ENCODE results near the gene COX7A2L. TPM values are rescaled to one million over a fixed set of nuclear protein-coding genes. Genes with fewer than 3 reads are reported as not detected.
A peak's percentile ranks its signal among the peaks of the same experiment; 100 is the strongest.

The COX7A2L gene
- total and polyA plus RNA-seq, 2 of the 8 experiments (the other 6 are each of a cell fraction or from before 2014, with no cell fraction given): 85.6 to 114 TPM

DNA sequence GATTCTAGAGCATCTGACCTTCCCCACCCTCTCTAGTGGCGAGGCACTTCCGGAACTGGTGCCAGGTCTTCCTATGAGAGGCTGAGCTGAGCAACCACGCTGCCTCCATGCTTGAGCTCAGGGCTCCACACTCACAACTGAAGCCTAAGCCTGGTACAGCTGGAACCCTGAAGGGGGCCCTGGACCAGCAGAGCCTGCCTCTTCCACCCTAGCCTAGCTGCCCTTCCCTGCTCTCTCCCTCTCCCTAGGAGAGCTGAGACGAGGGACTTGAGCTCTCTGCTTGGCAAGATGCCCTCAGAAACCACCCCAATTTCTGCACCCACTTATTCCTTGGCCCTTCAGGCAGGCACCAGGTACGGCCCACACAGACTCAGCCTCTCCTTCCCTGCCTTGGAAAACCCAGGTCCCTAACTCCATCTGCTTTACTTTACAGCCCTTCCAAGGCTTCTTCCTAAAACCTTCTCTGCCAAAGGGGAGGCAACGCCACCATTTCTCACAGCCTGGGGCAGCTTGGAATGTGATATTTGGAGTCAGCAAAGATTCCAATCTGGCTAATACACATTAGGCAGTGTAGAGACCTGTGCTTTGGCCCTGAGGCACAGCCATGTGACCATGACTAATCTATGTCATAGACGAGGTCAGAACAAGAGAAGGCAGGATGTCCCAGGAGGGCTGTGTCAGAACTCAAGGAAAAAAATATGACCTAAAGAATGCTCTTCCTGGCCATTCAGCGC is 18.8 kb downstream of the COX7A2L start:
- Histone ChIP-seq H3K23ac (ENCODE audit: insufficient read length) (no peak overlapping the region), H3K4me3 (ENCODE audit: extremely low read depth in 1 of 4, insufficient read depth in 2 of 4, low read depth in 3 of 4, low read length in 4 of 4) (no peak overlapping the region), H4K20me1 (replicated peaks in 1 of 2; ENCODE audit: control insufficient read depth in 1 of 2, insufficient read depth in 2 of 2, low read length in 2 of 2) (peaks cover 7% of the 10 kb centered on the region in 2 experiments), H2BK5ac (ENCODE audit: low read depth, low read length) (no peak overlapping the region), H2AFZ (ENCODE audit: low read length) (no peak overlapping the region), H4K8ac (ENCODE audit: extremely low read depth, insufficient read depth, low read length) (no peak overlapping the region), H3K56ac (replicated peaks; ENCODE audit: insufficient read length, low read depth, low read length) (no peak overlapping the region), H4K5ac (ENCODE audit: insufficient read length, low read depth, low read length) (no peak overlapping the region), H3K4ac (replicated peaks; ENCODE audit: insufficient read length, low read depth, low read length) (no peak overlapping the region), H2BK120ac (replicated peaks; ENCODE audit: low read depth, low read length) (no peak overlapping the region), H3K27ac (ENCODE audit: low read depth, low read length) (no peak overlapping the region), H2BK20ac (ENCODE audit: low read length) (no peak overlapping the region), H3K14ac (ENCODE audit: insufficient read length) (no peak overlapping the region), H3K4me1 (replicated peaks in 1 of 4; ENCODE audit: control insufficient read depth in 3 of 4, insufficient read depth in 4 of 4, low read length in 3 of 4) (peaks cover 0 to 6% (median 0%) of the 10 kb centered on the region in 4 experiments; a peak in 1 of 7 replicates), H3K4me2 (ENCODE audit: insufficient read depth in 1 of 2, low read depth in 2 of 2, low read length in 2 of 2) (no peak overlapping the region), H2AK5ac (ENCODE audit: low read depth, low read length) (no peak overlapping the region), H2BK12ac (ENCODE audit: low read depth, low read length) (no peak overlapping the region), H4K91ac (replicated peaks; ENCODE audit: insufficient read length, low read length) (no peak overlapping the region), H3K23me2 (ENCODE audit: low read depth, low read length) (no peaks in the 10 kb centered on the region; the same call in 1 of the 2 replicates), H3K9ac (replicated peaks in 1 of 4; ENCODE audit: extremely low read depth in 1 of 4, low read depth in 3 of 4, low read length in 3 of 4) (no peak overlapping the region), H3K79me2 (ENCODE audit: control insufficient read depth in 1 of 2, insufficient read depth in 2 of 2, low read length in 2 of 2) (peaks cover 0 to 33% of the 10 kb centered on the region in 2 experiments; a peak in 2 of 4 replicates), H3K79me1 (ENCODE audit: low read depth, low read length) (peaks cover 21% of the 10 kb centered on the region), H3K27me3 (replicated peaks in 1 of 4; ENCODE audit: control insufficient read depth in 3 of 4, extremely low read depth in 1 of 4, insufficient read depth in 3 of 4, low read length in 3 of 4) (no peaks in the 10 kb centered on the region), H3K36me3 (ENCODE audit: control insufficient read depth in 2 of 4, insufficient read depth in 4 of 4, low read length in 3 of 4) (no peaks in the 10 kb centered on the region; a peak in 1 of 8 replicates), H3K18ac (ENCODE audit: extremely low read depth, low read length) (no peak overlapping the region), H3K9me3 (ENCODE audit: insufficient read depth in 2 of 2, low read depth in 1 of 2, low read length in 1 of 2) (no peaks in the 10 kb centered on the region), H2BK15ac (ENCODE audit: low read length) (no peak overlapping the region)
- DNase-seq (ENCODE audit: low read depth in 1 of 2, low spot score in 2 of 2) (peak in 1 of 2 experiments; percentile 19), FAIRE-seq (no peak)
- CTCF ChIA-PET (ENCODE audit: partially characterized antibody): interaction anchor here (0.6 to 4.1 kb wide), 5 partner anchors 9 to 29 kb away, joined by 3 to 19 read pairs (median 3); no protein-coding TSS in a partner anchor
- TF ChIP-seq SP2 (IDR thresholded peaks at IDR 0.05; ENCODE audit: low read length): no peak
- TF ChIP-seq TBP (IDR thresholded peaks at IDR 0.05; ENCODE audit: low read depth, low read length): no peak
- no peak for TF ChIP-seq HDAC6 (IDR thresholded peaks at IDR 0.05; ENCODE audit: low read depth, low read length)
- no peak for TF ChIP-seq CBX5 (IDR thresholded peaks at IDR 0.05; ENCODE audit: low read depth, low read length)
- POLR2A ChIA-PET (ENCODE audit: partially characterized antibody): interaction anchor here (0.6 to 1.6 kb wide), 3 partner anchors 11 to 415 kb away, joined by 4 to 5 read pairs (median 4); no protein-coding TSS in a partner anchor
- WGBS, 2 experiments (ENCODE audit: extremely low coverage in 1 of 2, insufficient coverage in 1 of 2, insufficient read length in 1 of 2, insufficient replicate concordance in 2 of 2, low coverage in 1 of 2, low lambda C conversion rate in 2 of 2, missing lambda C conversion rate in 1 of 2): 90% methylated on average over 8 of the region's 8 CpGs; no CpG with 5 or more reads in 1 of the 2 experiments

Data from H1 (cell line).